WTC11 (cell line): ENCODE measurements around the gene TSC22D3. TPM values are rescaled to one million over a fixed set of nuclear protein-coding genes. Genes with fewer than 3 reads are reported as not detected.

Source experiments
- ATAC-seq: fragments of 200-7000 bp; cut with Tn5 transposase; 2 replicates; pipeline ENCODE4 v1.10.0; 2021; ENCODE audit warnings: mild to moderate bottlenecking, moderate library complexity
- CTCF ChIA-PET: fragments of 300-600 bp; sonication (Branson Sonifier 250); formaldehyde crosslinking; loops from one replicate; lab custom pipeline; 2021; ENCODE audit warnings: antibody characterized with exemption; lab: Charles Lee
- POLR2A ChIA-PET: fragments of 350-600 bp; sonication (Branson Sonifier 250); formaldehyde crosslinking; loops from one replicate; lab custom pipeline; 2021; ENCODE audit warnings: antibody characterized with exemption; lab: Charles Lee
- DNase-seq: peaks from one replicate; pipeline ENCODE4 v3.0.0; 2021; ENCODE audit warnings: low spot score
- H3K27ac Mint-ChIP-seq: 2 replicates; pipeline ENCODE4 v1.8.0; 2021; ENCODE audit warnings: mixed read lengths
- H3K27me3 Mint-ChIP-seq: 2 replicates; pipeline ENCODE4 v1.8.0; 2021; ENCODE audit warnings: low read depth, mild to moderate bottlenecking, moderate library complexity, mixed read lengths
- H3K36me3 Mint-ChIP-seq: 2 replicates; pipeline ENCODE4 v1.8.0; 2021; ENCODE audit warnings: mixed read lengths
- H3K4me1 Mint-ChIP-seq: 2 replicates; pipeline ENCODE4 v1.8.0; 2022; ENCODE audit warnings: mixed read lengths
- H3K4me3 Mint-ChIP-seq: 2 replicates; pipeline ENCODE4 v1.8.0; 2021; ENCODE audit warnings: mild to moderate bottlenecking, moderate library complexity, mixed read lengths
- H3K9me3 Mint-ChIP-seq: 2 replicates; pipeline ENCODE4 v1.8.0; 2021; ENCODE audit warnings: mixed read lengths
- ESRRA ChIP-seq: sonication (generic); formaldehyde crosslinking; IDR thresholded peaks from 2 replicates; pipeline ENCODE4 v1.8.1; 2022; ENCODE audit warnings: mild to moderate bottlenecking, missing genetic modification reagents, borderline replicate concordance
- FOXJ3 ChIP-seq: sonication (generic); formaldehyde crosslinking; IDR thresholded peaks from 2 replicates; pipeline ENCODE4 v1.9.0; 2021; ENCODE audit warnings: missing genetic modification reagents, mild to moderate bottlenecking, borderline replicate concordance
- GTF2I ChIP-seq: fragments of 250-450 bp; sonication (Bioruptor Pico); conservative IDR thresholded peaks from 2 replicates; pipeline ENCODE4 v1.4.0; 2021; ENCODE audit warnings: mild to moderate bottlenecking
- HMGA2 ChIP-seq: fragments of 250-450 bp; sonication (Bioruptor Pico); IDR thresholded peaks from 2 replicates; pipeline ENCODE4 v1.4.0; 2021; ENCODE audit warnings: mild to moderate bottlenecking, moderate library complexity
- KAT7 ChIP-seq: sonication (generic); formaldehyde crosslinking; IDR thresholded peaks from 2 replicates; pipeline ENCODE4 v1.8.1; 2023; ENCODE audit warnings: missing genetic modification reagents, mild to moderate bottlenecking, borderline replicate concordance
- NR2C2 ChIP-seq: sonication (generic); formaldehyde crosslinking; IDR thresholded peaks from 2 replicates; pipeline ENCODE4 v1.8.0; 2022; ENCODE audit warnings: mild to moderate bottlenecking, missing genetic modification reagents
- OVOL2 ChIP-seq: fragments of 250-450 bp; sonication (Bioruptor Pico); IDR thresholded peaks from 2 replicates; pipeline ENCODE4 v1.9.0; 2021; ENCODE audit warnings: mild to moderate bottlenecking, borderline replicate concordance
- PRRX2 ChIP-seq: fragments of 250-450 bp; sonication (Bioruptor Pico); IDR thresholded peaks from 2 replicates; pipeline ENCODE4 v1.8.0; 2021; ENCODE audit warnings: mild to moderate bottlenecking
- RELA ChIP-seq: sonication (generic); formaldehyde crosslinking; IDR thresholded peaks from 2 replicates; pipeline ENCODE4 v1.8.1; 2022; ENCODE audit warnings: missing genetic modification reagents, mild to moderate bottlenecking, borderline replicate concordance
- SMAD4 ChIP-seq: sonication (generic); formaldehyde crosslinking; IDR thresholded peaks from 2 replicates; pipeline ENCODE4 v1.8.0; 2022; ENCODE audit warnings: mild to moderate bottlenecking, missing genetic modification reagents
- TCF7 ChIP-seq: sonication (generic); formaldehyde crosslinking; IDR thresholded peaks from 2 replicates; pipeline ENCODE4 v1.8.0; 2022; ENCODE audit warnings: mild to moderate bottlenecking, low read depth, missing genetic modification reagents, moderate library complexity
- ZNF232 ChIP-seq: sonication (generic); formaldehyde crosslinking; IDR thresholded peaks from 2 replicates; pipeline ENCODE4 v1.8.0; 2022; ENCODE audit warnings: mild to moderate bottlenecking, missing genetic modification reagents
- ZNF263 ChIP-seq: sonication (generic); formaldehyde crosslinking; IDR thresholded peaks from 2 replicates; pipeline ENCODE4 v1.8.1; 2022; ENCODE audit warnings: low read depth, mild to moderate bottlenecking, moderate library complexity, missing genetic modification reagents
- total RNA-seq: library from RNA; stranded (reverse); gene quantifications from 3 replicates; pipeline ENCODE4 v1.2.3, GENCODE V29; 2021
- TF ChIP-seq, protein P1 (sequence below): sonication (generic); formaldehyde crosslinking; conservative IDR thresholded peaks from 2 replicates; pipeline ENCODE4 v1.8.1; 2022; ENCODE audit warnings: mild to moderate bottlenecking, missing genetic modification reagents
- TF ChIP-seq, protein P2 (sequence below): fragments of 250-450 bp; sonication (Bioruptor Pico); IDR thresholded peaks from 2 replicates; pipeline ENCODE4 v1.9.0; 2021; ENCODE audit warnings: moderate library complexity, mild to moderate bottlenecking, inconsistent platforms, borderline replicate concordance
- TF ChIP-seq, protein P3 (sequence below): fragments of 200-600 bp; IDR thresholded peaks from 2 replicates; pipeline ENCODE4 v1.8.0; 2022; ENCODE audit warnings: antibody characterized with exemption
- TF ChIP-seq, protein P4 (sequence below): sonication (generic); formaldehyde crosslinking; IDR thresholded peaks from 2 replicates; pipeline ENCODE4 v1.8.0; 2022; ENCODE audit warnings: mild to moderate bottlenecking, missing genetic modification reagents
- TF ChIP-seq, protein P5 (sequence below): sonication (generic); formaldehyde crosslinking; IDR thresholded peaks from 2 replicates; pipeline ENCODE4 v1.8.1; 2023; ENCODE audit warnings: mild to moderate bottlenecking, missing genetic modification reagents
- TF ChIP-seq, protein P6 (sequence below): sonication (generic); formaldehyde crosslinking; IDR thresholded peaks from 2 replicates; pipeline ENCODE4 v1.8.0; 2023; ENCODE audit warnings: mild to moderate bottlenecking, missing genetic modification reagents
- TF ChIP-seq, protein P7 (sequence below): sonication (generic); formaldehyde crosslinking; IDR thresholded peaks from 2 replicates; pipeline ENCODE4 v1.8.1; 2022; ENCODE audit warnings: low read depth, missing genetic modification reagents, borderline replicate concordance
- TF ChIP-seq, protein P8 (sequence below): sonication (generic); formaldehyde crosslinking; IDR thresholded peaks from 2 replicates; pipeline ENCODE4 v1.8.0; 2023; ENCODE audit warnings: missing genetic modification reagents

The TSC22D3 gene
- total RNA-seq, 1 experiment from 2014 or later = 15.7 TPM

DNA sequence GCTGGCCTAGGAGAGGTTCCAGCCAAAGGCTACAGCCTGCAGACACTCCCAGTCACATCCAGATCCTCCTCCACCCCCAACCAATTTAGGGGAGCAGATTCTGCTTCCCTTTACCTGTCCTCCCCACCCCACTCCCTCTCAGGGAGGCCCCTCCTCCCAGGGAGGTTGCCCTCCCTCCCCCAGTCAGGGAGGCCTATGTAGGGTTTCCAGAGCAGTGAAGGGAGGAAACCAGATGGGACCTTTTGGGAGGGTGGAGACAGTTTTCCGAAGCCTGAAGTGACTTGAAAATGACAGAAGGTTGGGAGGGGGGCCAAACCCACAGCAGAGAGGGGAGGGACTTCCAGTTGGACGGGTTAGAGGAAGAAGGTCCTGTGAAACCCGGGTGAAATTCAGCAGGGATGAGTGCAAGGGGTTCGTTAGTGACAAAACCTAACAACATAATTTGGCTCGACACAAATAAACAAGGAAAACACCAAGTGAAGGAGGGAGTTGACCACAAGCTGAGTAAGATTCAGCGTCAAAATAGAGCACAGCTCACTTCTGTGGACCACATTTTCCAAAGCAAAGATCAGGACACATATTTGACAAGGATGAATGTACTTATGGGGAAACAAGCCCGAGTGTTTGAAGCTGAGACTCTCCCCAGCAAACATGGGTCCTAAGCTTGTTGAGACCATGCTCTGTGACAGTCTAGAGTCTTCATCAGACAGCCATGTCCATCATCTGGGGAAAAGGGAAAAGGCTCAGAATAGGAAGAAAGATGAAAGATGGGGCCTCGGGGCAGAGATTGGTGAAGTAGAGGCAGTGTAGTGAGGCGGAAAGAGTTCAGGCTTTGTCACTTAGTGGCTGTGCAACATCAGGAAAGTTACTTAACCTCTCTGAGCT, 100.9 kb downstream of the TSC22D3 start (continued):
- TF ChIP-seq, protein P1, sequence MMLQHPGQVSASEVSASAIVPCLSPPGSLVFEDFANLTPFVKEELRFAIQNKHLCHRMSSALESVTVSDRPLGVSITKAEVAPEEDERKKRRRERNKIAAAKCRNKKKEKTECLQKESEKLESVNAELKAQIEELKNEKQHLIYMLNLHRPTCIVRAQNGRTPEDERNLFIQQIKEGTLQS (CRISPR knock-in tag) = no peak

DNA sequence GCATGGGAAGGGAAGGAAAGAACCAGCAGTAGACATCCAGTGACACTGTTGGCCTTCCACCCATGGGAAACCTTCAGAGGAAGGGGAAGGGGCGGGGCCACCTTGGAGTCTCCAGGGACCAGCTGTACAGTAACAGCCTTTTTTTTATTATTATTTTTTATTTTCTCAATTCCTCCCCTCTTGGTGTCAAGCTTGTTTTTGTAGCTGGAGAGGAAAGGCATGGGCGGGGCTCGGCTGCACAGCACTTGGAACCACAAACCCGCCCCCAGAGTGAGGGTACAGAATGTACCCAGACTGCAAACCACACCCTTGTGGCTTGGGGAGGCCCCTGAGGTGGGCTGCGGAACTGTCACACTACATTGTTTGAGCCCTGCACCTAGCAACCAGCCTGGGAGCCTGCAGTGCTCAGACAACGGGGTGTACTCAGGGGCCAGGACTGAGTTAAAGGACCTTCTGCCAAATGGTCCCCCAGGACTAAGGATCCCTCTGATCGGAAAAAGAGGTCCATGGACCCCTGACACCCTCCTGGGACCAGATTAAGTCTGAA, 101.6 kb downstream of the TSC22D3 start:
- TF ChIP-seq SMAD4 (CRISPR knock-in tag) (no peak), NR2C2 (CRISPR knock-in tag) (no peak), OVOL2 (no peak), TCF7 (CRISPR knock-in tag) (no peak), RELA (no peak), ESRRA (CRISPR knock-in tag) (no peak), HMGA2 (CRISPR knock-in tag) (no peak), PRRX2 (CRISPR knock-in tag) (no peak), KAT7 (no peak), FOXJ3 (CRISPR knock-in tag) (no peak), ZNF232 (CRISPR knock-in tag) (no peak), GTF2I (CRISPR knock-in tag) (no peak), ZNF263 (CRISPR knock-in tag) (no peak)
- TF ChIP-seq, protein P2, sequence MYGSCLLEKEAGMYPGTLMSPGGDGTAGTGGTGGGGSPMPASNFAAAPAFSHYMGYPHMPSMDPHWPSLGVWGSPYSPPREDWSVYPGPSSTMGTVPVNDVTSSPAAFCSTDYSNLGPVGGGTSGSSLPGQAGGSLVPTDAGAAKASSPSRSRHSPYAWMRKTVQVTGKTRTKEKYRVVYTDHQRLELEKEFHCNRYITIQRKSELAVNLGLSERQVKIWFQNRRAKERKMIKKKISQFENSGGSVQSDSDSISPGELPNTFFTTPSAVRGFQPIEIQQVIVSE (CRISPR knock-in tag) = no peak
- TF ChIP-seq, protein P3, sequence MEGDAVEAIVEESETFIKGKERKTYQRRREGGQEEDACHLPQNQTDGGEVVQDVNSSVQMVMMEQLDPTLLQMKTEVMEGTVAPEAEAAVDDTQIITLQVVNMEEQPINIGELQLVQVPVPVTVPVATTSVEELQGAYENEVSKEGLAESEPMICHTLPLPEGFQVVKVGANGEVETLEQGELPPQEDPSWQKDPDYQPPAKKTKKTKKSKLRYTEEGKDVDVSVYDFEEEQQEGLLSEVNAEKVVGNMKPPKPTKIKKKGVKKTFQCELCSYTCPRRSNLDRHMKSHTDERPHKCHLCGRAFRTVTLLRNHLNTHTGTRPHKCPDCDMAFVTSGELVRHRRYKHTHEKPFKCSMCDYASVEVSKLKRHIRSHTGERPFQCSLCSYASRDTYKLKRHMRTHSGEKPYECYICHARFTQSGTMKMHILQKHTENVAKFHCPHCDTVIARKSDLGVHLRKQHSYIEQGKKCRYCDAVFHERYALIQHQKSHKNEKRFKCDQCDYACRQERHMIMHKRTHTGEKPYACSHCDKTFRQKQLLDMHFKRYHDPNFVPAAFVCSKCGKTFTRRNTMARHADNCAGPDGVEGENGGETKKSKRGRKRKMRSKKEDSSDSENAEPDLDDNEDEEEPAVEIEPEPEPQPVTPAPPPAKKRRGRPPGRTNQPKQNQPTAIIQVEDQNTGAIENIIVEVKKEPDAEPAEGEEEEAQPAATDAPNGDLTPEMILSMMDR = no peak
- TF ChIP-seq, protein P4, sequence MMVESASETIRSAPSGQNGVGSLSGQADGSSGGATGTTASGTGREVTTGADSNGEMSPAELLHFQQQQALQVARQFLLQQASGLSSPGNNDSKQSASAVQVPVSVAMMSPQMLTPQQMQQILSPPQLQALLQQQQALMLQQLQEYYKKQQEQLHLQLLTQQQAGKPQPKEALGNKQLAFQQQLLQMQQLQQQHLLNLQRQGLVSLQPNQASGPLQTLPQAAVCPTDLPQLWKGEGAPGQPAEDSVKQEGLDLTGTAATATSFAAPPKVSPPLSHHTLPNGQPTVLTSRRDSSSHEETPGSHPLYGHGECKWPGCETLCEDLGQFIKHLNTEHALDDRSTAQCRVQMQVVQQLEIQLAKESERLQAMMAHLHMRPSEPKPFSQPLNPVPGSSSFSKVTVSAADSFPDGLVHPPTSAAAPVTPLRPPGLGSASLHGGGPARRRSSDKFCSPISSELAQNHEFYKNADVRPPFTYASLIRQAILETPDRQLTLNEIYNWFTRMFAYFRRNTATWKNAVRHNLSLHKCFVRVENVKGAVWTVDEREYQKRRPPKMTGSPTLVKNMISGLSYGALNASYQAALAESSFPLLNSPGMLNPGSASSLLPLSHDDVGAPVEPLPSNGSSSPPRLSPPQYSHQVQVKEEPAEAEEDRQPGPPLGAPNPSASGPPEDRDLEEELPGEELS = no peak
- TF ChIP-seq, protein P5, sequence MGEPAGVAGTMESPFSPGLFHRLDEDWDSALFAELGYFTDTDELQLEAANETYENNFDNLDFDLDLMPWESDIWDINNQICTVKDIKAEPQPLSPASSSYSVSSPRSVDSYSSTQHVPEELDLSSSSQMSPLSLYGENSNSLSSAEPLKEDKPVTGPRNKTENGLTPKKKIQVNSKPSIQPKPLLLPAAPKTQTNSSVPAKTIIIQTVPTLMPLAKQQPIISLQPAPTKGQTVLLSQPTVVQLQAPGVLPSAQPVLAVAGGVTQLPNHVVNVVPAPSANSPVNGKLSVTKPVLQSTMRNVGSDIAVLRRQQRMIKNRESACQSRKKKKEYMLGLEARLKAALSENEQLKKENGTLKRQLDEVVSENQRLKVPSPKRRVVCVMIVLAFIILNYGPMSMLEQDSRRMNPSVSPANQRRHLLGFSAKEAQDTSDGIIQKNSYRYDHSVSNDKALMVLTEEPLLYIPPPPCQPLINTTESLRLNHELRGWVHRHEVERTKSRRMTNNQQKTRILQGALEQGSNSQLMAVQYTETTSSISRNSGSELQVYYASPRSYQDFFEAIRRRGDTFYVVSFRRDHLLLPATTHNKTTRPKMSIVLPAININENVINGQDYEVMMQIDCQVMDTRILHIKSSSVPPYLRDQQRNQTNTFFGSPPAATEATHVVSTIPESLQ (CRISPR knock-in tag) = no peak
- TF ChIP-seq, protein P6, sequence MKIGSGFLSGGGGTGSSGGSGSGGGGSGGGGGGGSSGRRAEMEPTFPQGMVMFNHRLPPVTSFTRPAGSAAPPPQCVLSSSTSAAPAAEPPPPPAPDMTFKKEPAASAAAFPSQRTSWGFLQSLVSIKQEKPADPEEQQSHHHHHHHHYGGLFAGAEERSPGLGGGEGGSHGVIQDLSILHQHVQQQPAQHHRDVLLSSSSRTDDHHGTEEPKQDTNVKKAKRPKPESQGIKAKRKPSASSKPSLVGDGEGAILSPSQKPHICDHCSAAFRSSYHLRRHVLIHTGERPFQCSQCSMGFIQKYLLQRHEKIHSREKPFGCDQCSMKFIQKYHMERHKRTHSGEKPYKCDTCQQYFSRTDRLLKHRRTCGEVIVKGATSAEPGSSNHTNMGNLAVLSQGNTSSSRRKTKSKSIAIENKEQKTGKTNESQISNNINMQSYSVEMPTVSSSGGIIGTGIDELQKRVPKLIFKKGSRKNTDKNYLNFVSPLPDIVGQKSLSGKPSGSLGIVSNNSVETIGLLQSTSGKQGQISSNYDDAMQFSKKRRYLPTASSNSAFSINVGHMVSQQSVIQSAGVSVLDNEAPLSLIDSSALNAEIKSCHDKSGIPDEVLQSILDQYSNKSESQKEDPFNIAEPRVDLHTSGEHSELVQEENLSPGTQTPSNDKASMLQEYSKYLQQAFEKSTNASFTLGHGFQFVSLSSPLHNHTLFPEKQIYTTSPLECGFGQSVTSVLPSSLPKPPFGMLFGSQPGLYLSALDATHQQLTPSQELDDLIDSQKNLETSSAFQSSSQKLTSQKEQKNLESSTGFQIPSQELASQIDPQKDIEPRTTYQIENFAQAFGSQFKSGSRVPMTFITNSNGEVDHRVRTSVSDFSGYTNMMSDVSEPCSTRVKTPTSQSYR = no peak
- TF ChIP-seq, protein P7, sequence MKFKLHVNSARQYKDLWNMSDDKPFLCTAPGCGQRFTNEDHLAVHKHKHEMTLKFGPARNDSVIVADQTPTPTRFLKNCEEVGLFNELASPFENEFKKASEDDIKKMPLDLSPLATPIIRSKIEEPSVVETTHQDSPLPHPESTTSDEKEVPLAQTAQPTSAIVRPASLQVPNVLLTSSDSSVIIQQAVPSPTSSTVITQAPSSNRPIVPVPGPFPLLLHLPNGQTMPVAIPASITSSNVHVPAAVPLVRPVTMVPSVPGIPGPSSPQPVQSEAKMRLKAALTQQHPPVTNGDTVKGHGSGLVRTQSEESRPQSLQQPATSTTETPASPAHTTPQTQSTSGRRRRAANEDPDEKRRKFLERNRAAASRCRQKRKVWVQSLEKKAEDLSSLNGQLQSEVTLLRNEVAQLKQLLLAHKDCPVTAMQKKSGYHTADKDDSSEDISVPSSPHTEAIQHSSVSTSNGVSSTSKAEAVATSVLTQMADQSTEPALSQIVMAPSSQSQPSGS (CRISPR knock-in tag) = no peak
- TF ChIP-seq, protein P8, sequence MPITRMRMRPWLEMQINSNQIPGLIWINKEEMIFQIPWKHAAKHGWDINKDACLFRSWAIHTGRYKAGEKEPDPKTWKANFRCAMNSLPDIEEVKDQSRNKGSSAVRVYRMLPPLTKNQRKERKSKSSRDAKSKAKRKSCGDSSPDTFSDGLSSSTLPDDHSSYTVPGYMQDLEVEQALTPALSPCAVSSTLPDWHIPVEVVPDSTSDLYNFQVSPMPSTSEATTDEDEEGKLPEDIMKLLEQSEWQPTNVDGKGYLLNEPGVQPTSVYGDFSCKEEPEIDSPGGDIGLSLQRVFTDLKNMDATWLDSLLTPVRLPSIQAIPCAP (CRISPR knock-in tag) = no peak
- no peak overlapping the region for H3K27ac Mint-ChIP-seq
- ChIA-PET POLR2A (interaction anchor here (1.0 kb wide), 2 partner anchors 42 to 55 kb away, joined by 3 read pairs; no protein-coding TSS in a partner anchor), CTCF (interaction anchor here (1.2 to 2.4 kb wide), 7 partner anchors 12 to 103 kb away, joined by 3 to 46 read pairs (median 13); partner anchors contain the start of genes NCBP2L and TSC22D3)
- peaks cover 33% of the 10 kb centered on the region for H3K4me1 Mint-ChIP-seq
- no peaks in the 10 kb centered on the region for H3K9me3 Mint-ChIP-seq
- peak; percentile 49 for ATAC-seq
- peaks cover 5% of the 10 kb centered on the region; the same call in 1 of the 2 replicates for H3K27me3 Mint-ChIP-seq
- H3K36me3 Mint-ChIP-seq = no peaks in the 10 kb centered on the region
- no peak for DNase-seq
- H3K4me3 Mint-ChIP-seq = no peak overlapping the region
